ENCODE measurements around the gene RIPOR1. TPM values are rescaled to one million over a fixed set of nuclear protein-coding genes. Genes with fewer than 3 reads are reported as not detected.

The RIPOR1 gene, protein sequence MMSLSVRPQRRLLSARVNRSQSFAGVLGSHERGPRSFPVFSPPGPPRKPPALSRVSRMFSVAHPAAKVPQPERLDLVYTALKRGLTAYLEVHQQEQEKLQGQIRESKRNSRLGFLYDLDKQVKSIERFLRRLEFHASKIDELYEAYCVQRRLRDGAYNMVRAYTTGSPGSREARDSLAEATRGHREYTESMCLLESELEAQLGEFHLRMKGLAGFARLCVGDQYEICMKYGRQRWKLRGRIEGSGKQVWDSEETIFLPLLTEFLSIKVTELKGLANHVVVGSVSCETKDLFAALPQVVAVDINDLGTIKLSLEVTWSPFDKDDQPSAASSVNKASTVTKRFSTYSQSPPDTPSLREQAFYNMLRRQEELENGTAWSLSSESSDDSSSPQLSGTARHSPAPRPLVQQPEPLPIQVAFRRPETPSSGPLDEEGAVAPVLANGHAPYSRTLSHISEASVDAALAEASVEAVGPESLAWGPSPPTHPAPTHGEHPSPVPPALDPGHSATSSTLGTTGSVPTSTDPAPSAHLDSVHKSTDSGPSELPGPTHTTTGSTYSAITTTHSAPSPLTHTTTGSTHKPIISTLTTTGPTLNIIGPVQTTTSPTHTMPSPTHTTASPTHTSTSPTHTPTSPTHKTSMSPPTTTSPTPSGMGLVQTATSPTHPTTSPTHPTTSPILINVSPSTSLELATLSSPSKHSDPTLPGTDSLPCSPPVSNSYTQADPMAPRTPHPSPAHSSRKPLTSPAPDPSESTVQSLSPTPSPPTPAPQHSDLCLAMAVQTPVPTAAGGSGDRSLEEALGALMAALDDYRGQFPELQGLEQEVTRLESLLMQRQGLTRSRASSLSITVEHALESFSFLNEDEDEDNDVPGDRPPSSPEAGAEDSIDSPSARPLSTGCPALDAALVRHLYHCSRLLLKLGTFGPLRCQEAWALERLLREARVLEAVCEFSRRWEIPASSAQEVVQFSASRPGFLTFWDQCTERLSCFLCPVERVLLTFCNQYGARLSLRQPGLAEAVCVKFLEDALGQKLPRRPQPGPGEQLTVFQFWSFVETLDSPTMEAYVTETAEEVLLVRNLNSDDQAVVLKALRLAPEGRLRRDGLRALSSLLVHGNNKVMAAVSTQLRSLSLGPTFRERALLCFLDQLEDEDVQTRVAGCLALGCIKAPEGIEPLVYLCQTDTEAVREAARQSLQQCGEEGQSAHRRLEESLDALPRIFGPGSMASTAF
- 48.9 and 53.9 TPM in 2 replicates for total RNA-seq

GRCh38 chr16:67528222-67528869 is at the start of gene RIPOR1:
TSS of gene RIPOR1 (plus strand) at chr16:67528829. CDS start at chr16:67538447, 9,618 bp downstream.

DNA sequence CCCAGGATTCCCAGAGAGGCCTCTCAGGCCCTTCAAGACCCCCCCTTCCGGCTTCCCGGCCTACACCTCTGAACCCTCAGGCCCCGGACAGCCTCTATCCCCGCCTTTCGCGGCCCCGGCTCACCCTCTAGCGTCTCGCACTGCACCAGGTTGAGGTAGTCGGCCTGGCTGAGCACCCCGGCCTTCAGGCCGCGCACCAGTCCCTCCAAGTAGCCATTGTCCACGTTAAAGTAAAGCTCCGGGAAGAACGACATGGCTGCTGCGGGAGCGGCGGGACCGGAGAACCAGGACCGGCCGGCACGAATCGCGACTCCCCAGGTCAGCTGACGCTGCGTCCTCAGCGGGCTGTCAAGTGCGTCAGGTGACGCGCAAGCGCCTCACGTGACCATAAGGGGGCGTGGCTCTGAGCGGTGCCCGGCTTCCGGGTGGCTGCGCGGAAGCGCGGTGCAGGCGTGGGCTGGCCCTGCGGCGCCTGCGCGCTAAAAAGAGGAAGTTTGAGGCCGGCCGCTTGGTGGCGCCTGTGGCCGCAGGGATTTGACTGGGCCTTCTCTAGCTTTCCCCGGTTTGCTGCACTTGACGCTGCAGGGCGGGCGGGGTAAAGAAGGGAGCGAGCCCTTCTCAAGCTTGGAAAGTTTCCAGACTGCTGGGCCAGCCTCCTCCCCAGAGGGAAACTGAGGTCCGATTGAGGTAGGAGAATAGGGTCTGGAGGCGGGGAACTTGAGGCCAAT is 47.6 kb upstream of the RIPOR1 start, which contains the start of gene ATP6V0D1:
TSS of gene ATP6V0D1 (minus strand) at position 325 of the 728 bp plus-strand sequence. CDS start at position 254, 71 bp downstream.

DNA sequence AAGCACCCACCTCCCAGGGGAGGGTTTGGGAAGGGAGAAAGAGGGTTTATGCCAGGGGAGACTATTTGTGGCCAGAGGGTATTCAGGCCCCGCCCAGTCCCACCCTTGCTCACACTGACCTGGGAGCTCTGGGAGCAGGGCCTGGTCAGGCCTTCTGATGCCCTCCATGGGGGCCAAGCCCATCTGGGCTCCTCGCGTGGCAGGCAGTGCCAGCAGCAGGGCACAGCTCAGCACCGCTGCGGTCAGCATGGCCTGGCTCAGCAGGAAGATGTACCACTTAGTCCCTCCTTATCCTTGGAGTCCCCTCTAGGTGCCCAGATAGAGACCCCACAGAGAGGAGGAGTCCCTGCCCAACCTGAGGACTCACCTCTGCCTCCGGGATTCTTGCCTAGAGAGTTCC is 45.5 kb upstream of the RIPOR1 start, which contains the start of gene AGRP:
TSS of gene AGRP (minus strand) at position 398 of the 400 bp plus-strand sequence. CDS start at position 249, 149 bp downstream.

GRCh38 chr16:67562526-67562917 is 33.9 kb downstream of the RIPOR1 start, which contains the start of gene CTCF:
TSS of gene CTCF (plus strand) at chr16:67562526. CDS start at chr16:67610833, 48,307 bp downstream.

Other genes with a start within 250 kb of the RIPOR1 start
- 8.8 and 16.4 TPM in 2 replicates for gene PLEKHG4, start 249.3 kb upstream of the RIPOR1 start, total RNA-seq
- 0.16 and 0.38 TPM in 2 replicates for gene KCTD19, start 202.1 kb upstream of the RIPOR1 start, total RNA-seq
- 0.16 TPM in 1 of 2 replicates, not detected in the other for gene LRRC36, start 202.0 kb upstream of the RIPOR1 start, total RNA-seq
- gene TPPP3, start 135.3 kb upstream of the RIPOR1 start, total RNA-seq: 2.0 and 2.9 TPM in 2 replicates
- gene ZDHHC1, start 112.4 kb upstream of the RIPOR1 start, total RNA-seq: 3.6 and 9.6 TPM in 2 replicates
- 0.38 and 0.98 TPM in 2 replicates for gene HSD11B2, start 97.7 kb upstream of the RIPOR1 start, total RNA-seq
- gene ATP6V0D1, start 47.7 kb upstream of the RIPOR1 start, total RNA-seq: 125 and 135 TPM in 2 replicates
- gene AGRP, start 45.3 kb upstream of the RIPOR1 start, total RNA-seq: not detected in 2 replicates
- gene CTCF, start 33.7 kb downstream of the RIPOR1 start, total RNA-seq: 20.2 and 24.1 TPM in 2 replicates
- 0.16 and 3.0 TPM in 2 replicates for gene CARMIL2, start 116.3 kb downstream of the RIPOR1 start, total RNA-seq
- gene ACD, start 131.4 kb downstream of the RIPOR1 start, total RNA-seq: 34.0 and 53.0 TPM in 2 replicates
- gene PARD6A, start 132.1 kb downstream of the RIPOR1 start, total RNA-seq: 5.5 and 9.0 TPM in 2 replicates
- 16.0 and 23.8 TPM in 2 replicates for gene ENKD1, start 137.9 kb downstream of the RIPOR1 start, total RNA-seq
- 7.0 and 10.8 TPM in 2 replicates for gene C16orf86, start 138.0 kb downstream of the RIPOR1 start, total RNA-seq
- gene GFOD2, start 190.5 kb downstream of the RIPOR1 start, total RNA-seq: 14.3 and 16.0 TPM in 2 replicates